ENCODE measurements around the gene TLK2.
"Not testable (repeated sequence)": the region's sequence is repeated elsewhere in the genome, so short reads cannot be mapped to it uniquely, and the experiment has no call there.

The TLK2 gene

GRCh38 chr17:62611292-62611691 lies 132.7 kb downstream of the TLK2 start:
- no peaks in the 10 kb centered on the region for H3K27me3 ChIP-seq (ENCODE audit: insufficient read depth, low read depth, severe bottlenecking)
- peaks cover 75% of the 10 kb centered on the region for H3K36me3 ChIP-seq
- no peaks in the 10 kb centered on the region for H3K9me3 ChIP-seq (ENCODE audit: severe bottlenecking)
- DNase-seq, result no peak
- H3K4me3 ChIP-seq (ENCODE audit: low read depth, low read length), result no peak overlapping the region
- H3K27ac ChIP-seq, result no peak overlapping the region
- TF ChIP-seq, protein P1, sequence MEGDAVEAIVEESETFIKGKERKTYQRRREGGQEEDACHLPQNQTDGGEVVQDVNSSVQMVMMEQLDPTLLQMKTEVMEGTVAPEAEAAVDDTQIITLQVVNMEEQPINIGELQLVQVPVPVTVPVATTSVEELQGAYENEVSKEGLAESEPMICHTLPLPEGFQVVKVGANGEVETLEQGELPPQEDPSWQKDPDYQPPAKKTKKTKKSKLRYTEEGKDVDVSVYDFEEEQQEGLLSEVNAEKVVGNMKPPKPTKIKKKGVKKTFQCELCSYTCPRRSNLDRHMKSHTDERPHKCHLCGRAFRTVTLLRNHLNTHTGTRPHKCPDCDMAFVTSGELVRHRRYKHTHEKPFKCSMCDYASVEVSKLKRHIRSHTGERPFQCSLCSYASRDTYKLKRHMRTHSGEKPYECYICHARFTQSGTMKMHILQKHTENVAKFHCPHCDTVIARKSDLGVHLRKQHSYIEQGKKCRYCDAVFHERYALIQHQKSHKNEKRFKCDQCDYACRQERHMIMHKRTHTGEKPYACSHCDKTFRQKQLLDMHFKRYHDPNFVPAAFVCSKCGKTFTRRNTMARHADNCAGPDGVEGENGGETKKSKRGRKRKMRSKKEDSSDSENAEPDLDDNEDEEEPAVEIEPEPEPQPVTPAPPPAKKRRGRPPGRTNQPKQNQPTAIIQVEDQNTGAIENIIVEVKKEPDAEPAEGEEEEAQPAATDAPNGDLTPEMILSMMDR (IDR thresholded peaks at IDR 0.05; ENCODE audit: low read depth, low read length), result no peak

GRCh38 chr17:62611728-62612127 lies 133.1 kb downstream of the TLK2 start:
- Histone ChIP-seq H3K9me3 (ENCODE audit: severe bottlenecking) (no peaks in the 10 kb centered on the region), H3K36me3 (peaks cover 71% of the 10 kb centered on the region), H3K27me3 (ENCODE audit: insufficient read depth, low read depth, severe bottlenecking) (no peaks in the 10 kb centered on the region), H3K4me3 (ENCODE audit: low read depth, low read length) (no peak overlapping the region), H3K27ac (no peak overlapping the region)
- TF ChIP-seq, protein P1 (IDR thresholded peaks at IDR 0.05; ENCODE audit: low read depth, low read length), result no peak
- no peak for DNase-seq

DNA sequence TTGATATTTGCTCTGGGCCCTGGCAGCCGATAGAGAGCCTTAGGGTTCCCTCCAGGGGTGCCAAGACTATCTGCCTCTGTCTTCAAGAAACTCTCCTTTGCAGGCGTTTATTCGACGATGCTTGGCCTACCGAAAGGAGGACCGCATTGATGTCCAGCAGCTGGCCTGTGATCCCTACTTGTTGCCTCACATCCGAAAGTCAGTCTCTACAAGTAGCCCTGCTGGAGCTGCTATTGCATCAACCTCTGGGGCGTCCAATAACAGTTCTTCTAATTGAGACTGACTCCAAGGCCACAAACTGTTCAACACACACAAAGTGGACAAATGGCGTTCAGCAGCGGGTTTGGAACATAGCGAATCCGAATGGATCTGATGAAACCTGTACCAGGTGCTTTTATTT lies 133.7 kb downstream of the TLK2 start:
- not testable (repeated sequence) for H3K9me3 ChIP-seq (ENCODE audit: severe bottlenecking); H3K27ac ChIP-seq; H3K27me3 ChIP-seq (ENCODE audit: insufficient read depth, low read depth, severe bottlenecking); DNase-seq; H3K4me3 ChIP-seq (ENCODE audit: low read depth, low read length)
- peaks cover 65% of the 10 kb centered on the region for H3K36me3 ChIP-seq

DNA sequence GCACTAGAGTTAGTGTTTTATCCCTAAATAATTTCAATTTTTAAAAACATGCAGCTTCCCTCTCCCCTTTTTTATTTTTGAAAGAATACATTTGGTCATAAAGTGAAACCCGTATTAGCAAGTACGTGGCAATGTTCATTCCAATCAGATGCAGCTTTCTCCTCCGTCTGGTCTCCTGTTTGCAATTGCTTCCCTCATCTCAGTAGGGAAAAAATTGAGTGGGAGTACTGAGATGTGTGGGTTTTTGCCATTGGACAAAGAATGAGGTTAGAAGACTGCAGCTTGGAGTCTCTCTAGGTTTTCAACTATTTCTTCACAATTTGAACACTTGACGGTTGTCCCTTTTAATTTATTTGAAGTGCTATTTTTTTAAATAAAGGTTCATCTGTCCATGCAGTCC lies 134.5 kb downstream of the TLK2 start:
- DNase-seq; H3K27me3 ChIP-seq (ENCODE audit: insufficient read depth, low read depth, severe bottlenecking); H3K27ac ChIP-seq; H3K4me3 ChIP-seq (ENCODE audit: low read depth, low read length); H3K9me3 ChIP-seq (ENCODE audit: severe bottlenecking): not testable (repeated sequence)
- H3K36me3 ChIP-seq, result peaks cover 57% of the 10 kb centered on the region

DNA sequence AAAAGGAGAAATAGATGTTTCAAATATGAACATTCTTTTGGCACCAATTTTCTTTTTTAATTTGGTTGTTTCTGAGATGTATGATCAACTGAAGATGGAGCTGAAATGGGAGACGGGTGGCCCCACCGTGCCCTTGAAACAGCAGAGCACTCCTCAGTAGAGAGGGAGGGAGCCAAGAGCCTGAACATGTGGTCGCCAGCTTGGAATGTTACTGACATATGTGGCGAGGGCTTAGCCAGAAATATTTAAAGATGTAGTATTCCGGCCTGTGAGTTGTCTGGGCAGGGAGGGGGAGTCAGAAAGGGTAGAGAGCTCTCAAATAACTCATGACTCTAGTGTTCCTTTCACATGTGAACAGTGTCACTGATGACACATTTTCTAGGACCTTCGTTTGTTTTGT lies 135.5 kb downstream of the TLK2 start:
- peak; percentile 56 for DNase-seq
- TF ChIP-seq, protein P1 (IDR thresholded peaks at IDR 0.05; ENCODE audit: low read depth, low read length), result no peak
- H3K27ac ChIP-seq, result no peak overlapping the region
- H3K27me3 ChIP-seq (ENCODE audit: insufficient read depth, low read depth, severe bottlenecking), result no peaks in the 10 kb centered on the region
- H3K36me3 ChIP-seq, result peaks cover 48% of the 10 kb centered on the region
- no peak overlapping the region for H3K4me3 ChIP-seq (ENCODE audit: low read depth, low read length)
- H3K9me3 ChIP-seq (ENCODE audit: severe bottlenecking), result no peaks in the 10 kb centered on the region

GRCh38 chr17:62615503-62615902 lies 136.9 kb downstream of the TLK2 start:
- no peak overlapping the region for H3K27ac ChIP-seq
- no peaks in the 10 kb centered on the region for H3K27me3 ChIP-seq (ENCODE audit: insufficient read depth, low read depth, severe bottlenecking)
- no peak for DNase-seq
- peaks cover 39% of the 10 kb centered on the region for H3K36me3 ChIP-seq
- no peak overlapping the region for H3K4me3 ChIP-seq (ENCODE audit: low read depth, low read length)
- TF ChIP-seq, protein P1 (IDR thresholded peaks at IDR 0.05; ENCODE audit: low read depth, low read length), result no peak
- no peaks in the 10 kb centered on the region for H3K9me3 ChIP-seq (ENCODE audit: severe bottlenecking)

GRCh38 chr17:62616993-62617893 lies 138.6 kb downstream of the TLK2 start:
- H3K27ac ChIP-seq, result peak overlapping the region; percentile 35

More at GRCh38 chr17:62616993-62617893, 138.6 kb downstream of the TLK2 start:
- no peak for DNase-seq
- Histone ChIP-seq H3K9me3 (ENCODE audit: severe bottlenecking) (no peaks in the 10 kb centered on the region), H3K27me3 (ENCODE audit: insufficient read depth, low read depth, severe bottlenecking) (no peaks in the 10 kb centered on the region), H3K36me3 (peaks cover 21% of the 10 kb centered on the region), H3K4me3 (ENCODE audit: low read depth, low read length) (no peak overlapping the region)
- TF ChIP-seq, protein P1 (IDR thresholded peaks at IDR 0.05; ENCODE audit: low read depth, low read length), result no peak

Data from WERI-Rb-1 (cell line).